ENCODE results near the gene ACVR1.

The ACVR1 gene

DNA sequence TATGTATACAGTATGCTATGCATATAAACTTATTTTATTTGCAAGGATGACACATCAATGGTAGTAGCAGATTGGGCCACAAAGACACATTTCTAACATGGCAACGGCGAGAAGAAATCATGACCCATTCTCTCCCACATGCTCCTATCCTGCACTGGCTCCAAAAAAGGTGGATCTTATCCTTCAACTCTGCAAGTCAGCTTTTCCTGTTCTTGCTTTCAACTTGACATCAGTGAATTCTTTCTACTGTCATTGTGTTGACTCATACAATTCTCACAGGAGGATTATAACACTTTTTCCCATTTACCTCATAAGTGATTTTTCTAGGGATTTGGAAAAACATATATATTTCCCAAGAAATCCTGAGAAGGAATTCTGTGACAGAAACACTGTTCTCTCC is 53.1 kb downstream of the ACVR1 start:
- no peak for DNase-seq

- DNase-seq: no peak
Measured at GRCh38 chr2:157822533-157822932, 53.6 kb downstream of the ACVR1 start.

GRCh38 chr2:157821519-157822131 is 54.5 kb downstream of the ACVR1 start:
- no peak for DNase-seq

DNA sequence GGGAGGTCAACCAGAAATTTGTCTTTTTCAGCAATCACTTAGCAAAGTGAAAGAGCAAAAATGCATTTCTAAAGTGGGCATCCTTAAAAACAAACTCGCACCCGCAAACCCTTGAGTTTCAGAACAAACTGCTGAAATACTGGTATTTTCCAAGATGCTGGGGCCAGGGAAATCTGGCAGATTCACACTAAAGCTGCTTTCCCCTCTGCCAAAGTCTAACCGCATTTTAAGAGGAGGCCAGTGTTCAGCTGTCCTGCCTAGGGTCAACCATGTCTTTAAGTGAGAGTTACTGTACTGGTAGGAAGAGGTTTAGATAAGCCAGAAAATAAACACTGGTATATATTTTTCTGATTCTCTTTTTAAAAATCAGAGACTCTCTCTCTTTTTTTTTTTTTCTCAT is 55.9 kb downstream of the ACVR1 start:
- DNase-seq: no peak

DNA sequence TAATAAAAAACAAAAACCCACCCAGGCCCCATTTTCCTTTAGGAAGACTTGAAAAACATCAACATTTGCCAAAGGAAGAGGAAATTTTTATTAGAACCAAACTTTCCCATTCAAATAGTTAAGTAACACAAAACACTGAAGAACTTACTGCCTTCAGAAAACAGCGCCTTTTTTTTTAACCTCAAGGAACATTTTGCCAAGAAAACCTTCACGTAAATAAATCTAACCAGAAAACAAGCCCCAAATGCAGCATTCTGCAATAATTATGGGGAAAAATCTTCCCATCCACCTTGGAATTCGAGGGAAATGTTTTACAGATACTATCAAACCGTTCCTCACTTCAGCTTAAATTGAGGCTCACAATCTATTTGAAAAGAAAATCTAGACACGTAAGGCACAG is 56.4 kb downstream of the ACVR1 start:
- no peak for DNase-seq

- DNase-seq: no peak
Measured at GRCh38 chr2:157818227-157818626, 57.9 kb downstream of the ACVR1 start.

DNA sequence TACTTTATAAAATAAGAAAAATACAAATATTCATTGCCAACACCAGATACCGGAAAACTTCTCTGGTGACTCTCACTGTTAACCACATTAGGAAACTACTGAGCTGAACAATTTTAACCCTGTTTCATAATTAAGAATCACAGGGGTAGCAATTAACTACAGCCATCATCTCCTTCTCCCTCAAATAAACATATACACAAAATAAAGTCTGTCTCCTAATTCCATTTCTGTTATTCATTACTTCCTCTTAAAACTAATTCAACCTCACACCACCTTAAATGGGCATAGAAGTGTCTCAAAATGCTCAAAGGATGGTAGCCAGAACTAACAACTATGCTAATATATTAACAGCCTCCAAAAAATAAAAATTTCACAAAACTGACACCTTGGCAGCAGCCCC is 60.7 kb downstream of the ACVR1 start:
- DNase-seq: no peak

DNA sequence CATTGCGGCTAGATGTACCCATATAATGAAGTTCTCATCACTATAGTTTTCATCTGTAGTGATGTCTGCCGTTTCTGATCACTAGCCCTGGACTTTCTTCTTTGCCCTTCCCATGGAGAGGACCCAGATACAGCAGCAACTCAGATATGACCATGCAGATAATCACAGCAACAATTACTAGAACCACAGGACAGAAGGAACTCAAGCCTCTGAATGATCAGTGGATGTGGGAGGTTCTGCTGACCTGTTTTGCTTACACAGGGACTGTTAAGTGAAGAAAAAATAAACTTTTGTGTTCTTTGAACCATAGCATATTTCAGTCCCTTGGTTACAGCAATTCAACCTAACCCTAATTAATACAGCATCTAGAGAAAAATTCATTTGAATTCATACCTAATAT is 62.7 kb downstream of the ACVR1 start:
- DNase-seq: no peak

DNA sequence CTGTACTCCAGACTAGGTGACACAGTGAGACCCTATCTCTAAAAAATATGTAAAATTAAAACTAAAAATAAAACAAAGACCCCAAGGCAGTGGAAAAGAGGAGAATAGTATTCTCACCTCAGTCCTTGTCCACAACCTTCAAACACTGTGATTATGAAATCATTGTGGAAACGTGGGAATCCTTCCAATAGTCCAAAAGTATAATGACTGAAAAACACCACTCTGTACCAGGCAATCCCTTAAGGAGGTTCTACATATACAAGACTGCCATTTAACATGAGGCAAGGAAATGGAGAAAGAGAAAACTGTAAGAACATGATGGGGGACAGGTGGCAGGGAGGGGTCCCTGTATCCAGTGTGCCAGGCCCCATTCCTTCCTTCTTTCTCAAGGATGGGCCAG is 66.1 kb downstream of the ACVR1 start:
- DNase-seq: no peak

DNA sequence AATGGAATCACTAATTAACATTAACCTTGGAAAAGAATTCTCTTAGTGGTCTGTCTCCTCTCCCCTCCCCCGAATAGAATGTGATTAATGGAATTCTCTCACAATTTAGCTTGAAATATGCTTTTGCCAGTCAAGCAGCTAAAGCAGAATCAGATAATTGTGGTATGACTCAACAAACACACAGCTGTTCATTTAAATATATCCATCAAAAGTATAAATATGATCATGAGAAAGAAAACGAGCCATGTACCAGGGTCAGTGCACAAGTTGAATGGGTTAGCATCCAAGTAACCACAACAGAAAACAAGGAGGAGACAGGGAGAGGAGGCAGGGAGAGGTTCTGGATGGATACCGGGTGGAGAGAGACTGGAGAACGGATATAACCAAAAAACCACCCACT is 66.9 kb downstream of the ACVR1 start:
- no peak for DNase-seq

GRCh38 chr2:157808421-157808820 is 67.7 kb downstream of the ACVR1 start:
- no peak for DNase-seq

GRCh38 chr2:157806426-157807077 is 69.6 kb downstream of the ACVR1 start:
- no peak for DNase-seq

DNA sequence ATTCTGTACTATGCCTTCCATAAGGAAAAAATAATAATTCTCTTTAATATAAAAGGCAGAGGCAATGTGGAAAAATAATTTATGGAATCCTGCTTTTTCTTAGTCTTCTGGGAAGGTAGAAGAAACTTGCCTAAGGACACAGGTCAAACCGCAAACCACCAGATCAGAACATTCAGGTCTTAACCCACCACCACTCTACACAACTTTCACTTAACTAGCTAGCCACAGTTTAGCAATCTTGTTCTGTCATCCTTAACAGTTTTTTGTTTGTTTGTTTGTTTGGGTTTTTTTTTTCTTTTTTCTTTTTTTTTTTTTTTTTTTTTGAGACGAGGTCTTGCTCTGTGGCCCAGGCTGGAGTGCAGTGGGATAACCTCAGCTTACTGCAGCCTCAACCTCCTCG is 70.6 kb downstream of the ACVR1 start:
- no peak for DNase-seq

- DNase-seq: no peak
Measured at GRCh38 chr2:157804355-157804754, 71.8 kb downstream of the ACVR1 start.

- no peak for DNase-seq
Measured at GRCh38 chr2:157803952-157804351, 72.2 kb downstream of the ACVR1 start.

GRCh38 chr2:157803476-157803875 is 72.7 kb downstream of the ACVR1 start:
- DNase-seq: no peak

DNA sequence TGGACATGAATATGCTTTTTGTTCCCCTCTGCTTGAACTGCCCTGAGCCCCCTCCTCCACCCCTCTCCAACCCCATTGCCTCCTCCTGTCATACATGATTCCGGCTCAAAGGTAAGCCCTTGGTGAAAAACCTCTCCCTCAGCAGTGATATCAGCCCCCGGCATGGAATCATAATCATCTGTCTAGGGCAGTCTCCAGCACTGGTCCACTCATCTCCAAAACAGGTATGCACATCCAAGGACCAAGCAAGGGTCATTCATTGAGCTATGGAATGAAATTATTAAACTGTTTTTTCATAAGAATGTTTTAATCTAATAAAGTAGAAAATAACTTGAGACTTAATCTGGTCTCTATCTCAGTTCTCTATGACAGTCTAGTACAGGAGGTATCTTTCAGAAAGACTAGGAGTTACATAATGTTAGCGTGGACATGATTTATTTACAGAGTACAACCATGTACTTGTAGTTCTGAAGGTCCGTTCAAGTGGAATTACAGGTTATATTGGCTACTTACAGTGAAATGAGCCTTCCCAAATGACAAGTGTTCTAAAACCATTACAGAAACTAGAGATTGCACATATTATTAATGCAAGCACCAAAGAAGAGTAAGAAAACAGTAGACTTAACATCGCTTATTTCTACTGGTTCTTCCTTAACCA is 75.2 kb downstream of the ACVR1 start:
- DNase-seq: no peak

DNA sequence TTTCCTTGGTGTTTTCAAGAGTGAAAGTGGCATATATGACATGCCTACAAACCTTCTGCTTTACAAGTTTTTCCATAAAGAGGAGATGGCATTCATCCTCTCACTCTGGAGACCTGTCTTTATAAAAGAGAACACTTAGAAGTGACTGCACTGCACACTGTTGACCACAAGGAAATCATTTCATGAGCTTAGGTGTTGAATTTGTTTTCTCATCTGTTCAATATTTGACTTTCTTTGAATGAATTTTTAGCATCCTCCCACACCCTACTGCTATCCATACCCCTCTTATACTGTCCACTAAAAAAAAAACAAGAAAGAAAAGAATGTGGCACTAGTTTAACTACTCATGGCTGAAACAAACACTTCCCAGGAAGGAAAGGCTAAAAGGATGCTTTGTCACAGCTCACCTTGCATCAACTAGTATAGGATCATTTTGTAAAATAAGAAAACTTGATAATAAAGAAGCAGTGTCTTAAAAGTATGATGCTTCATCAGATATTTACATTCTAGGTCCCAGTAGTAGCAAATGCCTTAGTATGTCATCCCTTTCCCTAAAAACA is 83.0 kb downstream of the ACVR1 start:
- DNase-seq: no peak

DNA sequence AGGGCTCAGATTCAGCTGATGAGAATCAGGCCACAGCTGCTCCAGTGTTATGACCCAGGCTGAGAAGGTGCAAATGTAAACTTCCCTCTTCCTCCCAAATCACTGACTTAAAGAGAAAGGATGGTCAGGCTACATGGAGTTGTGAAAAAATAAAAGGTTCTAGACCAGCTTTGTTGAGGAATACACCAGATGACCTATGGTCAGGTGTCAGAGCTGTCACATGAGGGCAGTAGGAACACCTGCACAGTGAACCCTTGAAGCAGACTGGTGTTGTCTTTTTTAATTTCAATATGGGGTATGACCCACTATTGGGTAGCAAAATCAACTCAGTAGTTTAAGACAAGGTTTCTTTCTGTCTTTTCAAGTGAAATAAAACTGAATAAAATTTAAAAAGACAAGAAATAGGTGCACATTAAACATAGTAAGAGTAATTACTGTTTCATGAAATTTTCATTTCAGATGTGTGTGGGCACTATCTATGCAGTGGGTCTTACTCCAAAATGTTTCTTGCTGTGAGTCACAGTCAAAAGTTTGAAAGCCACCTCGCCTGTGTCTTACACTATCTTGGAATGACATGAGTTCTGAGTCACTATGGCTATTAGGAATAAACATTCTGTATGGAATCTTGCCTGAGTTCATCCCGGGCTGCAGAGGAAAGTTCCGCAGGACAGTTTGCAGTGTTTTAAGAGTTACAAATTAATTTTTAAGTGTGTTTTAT is 83.6 kb downstream of the ACVR1 start:
- no peak for DNase-seq

GRCh38 chr2:157790780-157791179 is 85.3 kb downstream of the ACVR1 start:
- no peak for DNase-seq

GRCh38 chr2:157789933-157790511 is 86.1 kb downstream of the ACVR1 start:
- DNase-seq: no peak

- no peak for DNase-seq
Measured at GRCh38 chr2:157789256-157789655, 86.9 kb downstream of the ACVR1 start.

DNA sequence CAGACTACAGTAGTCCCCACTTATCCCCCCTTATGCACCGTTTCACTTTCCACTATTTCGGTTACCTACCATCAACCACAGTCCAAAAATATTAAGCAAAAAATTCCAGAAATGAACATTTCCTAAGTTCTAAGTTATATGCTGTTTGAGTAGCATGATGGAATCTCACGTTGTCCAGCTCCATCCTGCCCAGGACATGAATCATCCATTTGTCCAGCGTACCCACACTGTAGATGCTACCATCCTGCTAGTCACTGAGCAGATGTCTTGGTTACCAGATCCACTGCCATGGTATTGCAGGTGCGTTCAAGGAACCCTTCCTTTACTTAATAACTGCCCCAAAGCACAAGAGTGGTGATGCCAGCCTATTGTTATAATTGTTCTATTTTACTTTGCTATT is 87.9 kb downstream of the ACVR1 start:
- DNase-seq: no peak
